GM18868 (cell line): Measurements from ENCODE around the gene SH3BP1.

Experiments
- ATAC-seq: cut with Tn5 transposase; IDR thresholded peaks from one replicate; pipeline ENCODE4 v1.9.1; 2021; ENCODE audit warnings: mild to moderate bottlenecking, moderate library complexity; ENCODE audit not compliant: unreplicated experiment

The SH3BP1 gene

DNA sequence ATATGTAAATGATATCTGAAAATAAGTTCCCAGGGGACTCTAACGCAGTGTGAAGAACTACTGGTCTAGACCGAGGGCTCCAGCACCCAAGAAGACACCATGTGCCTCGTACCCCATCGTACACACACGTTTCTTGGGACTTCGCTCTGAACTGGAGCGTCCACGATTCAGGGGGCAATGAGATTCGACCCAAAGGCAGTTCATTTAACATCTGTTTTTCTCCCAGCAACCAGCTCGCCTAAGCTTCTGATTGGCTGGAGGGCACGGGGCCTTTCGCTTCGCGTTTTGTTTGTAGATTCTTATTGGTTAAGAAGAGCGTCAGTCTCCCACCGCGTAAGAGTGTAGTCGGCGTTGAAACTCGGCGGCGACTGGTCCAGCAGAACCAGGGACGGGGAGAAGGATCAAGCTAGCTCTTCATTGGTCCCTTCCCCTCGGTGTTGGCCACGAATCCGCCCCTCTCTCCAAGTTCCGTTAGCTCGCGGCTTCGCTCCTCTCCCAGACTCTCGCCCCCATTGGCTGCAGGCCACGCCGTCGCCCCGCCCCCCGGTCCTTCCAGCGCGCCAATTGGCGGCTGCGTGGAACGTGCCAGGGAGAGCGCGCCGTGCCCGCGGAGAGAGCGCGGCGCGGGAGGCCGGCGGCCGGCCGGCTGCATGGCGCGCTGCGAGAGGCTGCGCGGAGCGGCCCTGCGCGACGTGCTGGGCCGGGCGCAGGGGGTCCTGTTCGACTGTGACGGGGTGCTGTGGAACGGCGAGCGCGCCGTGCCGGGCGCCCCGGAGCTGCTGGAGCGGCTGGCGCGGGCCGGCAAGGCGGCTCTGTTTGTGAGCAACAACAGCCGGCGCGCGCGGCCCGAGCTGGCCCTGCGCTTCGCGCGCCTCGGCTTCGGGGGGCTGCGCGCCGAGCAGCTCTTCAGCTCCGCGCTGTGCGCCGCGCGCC lies 18.9 kb downstream of the SH3BP1 start, which contains the start of gene PDXP:
Gene PDXP (plus strand): TSS at position 591 of the 933 bp plus-strand sequence. CDS start 60 bp downstream, at position 651.
- ATAC-seq, result peak; percentile 87

GRCh38 chr22:37659066-37659896 lies 19.8 kb downstream of the SH3BP1 start:
- ATAC-seq, result peak; percentile 2

DNA sequence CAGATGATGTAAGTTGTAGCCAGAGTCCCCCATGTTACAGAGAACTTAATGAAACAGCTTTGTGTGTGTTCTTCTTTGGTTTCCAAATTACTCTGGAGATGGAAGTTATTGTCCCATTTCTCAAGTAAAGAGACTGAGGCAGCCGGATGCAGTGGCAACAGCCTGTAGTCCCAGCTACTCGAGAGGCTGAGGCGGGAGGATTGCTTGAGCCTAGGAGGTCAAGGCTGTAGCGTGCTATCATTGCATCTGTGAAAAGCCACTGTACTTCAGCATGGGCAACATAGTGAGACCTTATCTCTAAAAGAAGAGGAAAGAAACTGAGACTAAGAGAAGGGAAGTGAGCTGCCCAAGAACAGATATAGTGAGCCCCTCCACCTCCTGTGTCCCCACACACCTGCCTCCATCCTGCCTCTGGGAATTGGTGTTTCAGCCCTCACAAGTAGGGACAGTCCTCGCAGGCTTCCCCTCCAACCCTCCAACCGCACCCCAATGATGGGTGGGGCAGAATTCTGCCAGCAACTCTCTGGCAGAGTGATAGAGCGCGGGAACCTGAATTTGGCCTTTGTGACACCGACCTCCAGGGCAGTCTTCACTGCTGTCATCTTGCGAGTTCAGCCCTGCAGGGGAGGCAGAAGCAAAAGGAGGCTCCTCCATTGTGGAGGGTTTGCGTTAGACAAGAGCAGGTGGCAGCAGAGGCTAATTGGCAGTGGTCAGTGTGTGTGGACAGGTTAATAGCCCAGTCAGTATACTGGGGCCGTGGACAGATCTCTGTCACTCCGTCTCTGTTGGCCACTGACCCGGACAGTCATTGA lies 20.6 kb downstream of the SH3BP1 start:
- no peak for ATAC-seq

- no peak for ATAC-seq
These were observed 21.2 kb downstream of the SH3BP1 start for GRCh38 chr22:37660709-37661045.

GRCh38 chr22:37661160-37661924 lies 21.9 kb downstream of the SH3BP1 start:
- ATAC-seq, result no peak

GRCh38 chr22:37662039-37662438 lies 22.6 kb downstream of the SH3BP1 start:
- ATAC-seq, result no peak

- ATAC-seq, result no peak
These were observed 24.2 kb downstream of the SH3BP1 start for GRCh38 chr22:37663521-37664140.

- ATAC-seq, result no peak
These were observed 25.0 kb downstream of the SH3BP1 start for GRCh38 chr22:37664249-37665101.

DNA sequence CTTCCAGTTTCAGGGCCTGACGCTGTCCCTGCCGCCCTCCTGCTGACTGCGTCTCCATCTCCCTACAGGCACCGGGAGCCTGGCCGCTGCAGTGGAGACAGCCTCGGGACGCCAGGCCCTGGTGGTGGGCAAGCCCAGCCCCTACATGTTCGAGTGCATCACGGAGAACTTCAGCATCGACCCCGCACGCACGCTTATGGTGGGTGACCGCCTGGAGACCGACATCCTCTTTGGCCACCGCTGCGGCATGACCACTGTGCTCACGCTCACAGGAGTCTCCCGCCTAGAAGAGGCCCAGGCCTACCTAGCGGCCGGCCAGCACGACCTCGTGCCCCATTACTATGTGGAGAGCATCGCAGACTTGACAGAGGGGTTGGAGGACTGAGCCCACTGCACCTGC lies 26.0 kb downstream of the SH3BP1 start:
- ATAC-seq, result no peak

- no peak for ATAC-seq
These were observed 30.1 kb downstream of the SH3BP1 start for GRCh38 chr22:37669586-37669985.

DNA sequence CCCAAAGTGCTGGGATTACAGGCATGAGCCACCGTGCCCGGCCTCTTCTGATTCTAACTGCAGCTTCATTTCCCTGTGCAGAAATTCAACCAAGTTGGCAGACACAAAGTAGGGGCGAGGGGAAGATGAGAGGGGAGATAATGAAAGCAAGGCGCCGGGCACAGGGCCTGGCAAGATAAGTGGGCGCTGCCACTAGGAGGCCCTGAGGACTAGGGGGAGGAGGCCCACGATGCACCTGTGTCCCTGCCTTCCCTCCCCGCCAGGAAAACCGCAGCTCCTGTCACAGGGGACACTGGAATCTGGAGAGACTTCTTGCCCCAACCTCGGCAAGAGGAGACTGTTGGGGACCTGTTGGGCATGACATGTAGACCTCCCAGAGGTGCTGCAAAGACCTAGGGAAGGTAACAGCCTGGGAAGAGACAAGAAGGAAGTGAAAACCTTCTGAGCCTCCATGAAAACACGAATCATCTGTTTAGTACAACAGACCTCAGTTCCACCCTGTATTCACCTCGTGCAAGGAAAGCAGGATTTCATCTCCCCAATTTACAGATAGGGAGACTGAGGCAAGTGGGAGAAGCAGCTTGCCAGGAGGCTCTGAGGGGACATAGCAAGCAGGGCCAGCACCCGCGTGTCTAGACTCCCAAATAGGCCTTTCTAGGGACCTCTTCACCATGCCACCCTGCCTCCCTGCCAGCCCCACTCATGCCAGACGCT lies 32.9 kb downstream of the SH3BP1 start:
- no peak for ATAC-seq

GRCh38 chr22:37672920-37673455 lies 33.5 kb downstream of the SH3BP1 start:
- no peak for ATAC-seq

DNA sequence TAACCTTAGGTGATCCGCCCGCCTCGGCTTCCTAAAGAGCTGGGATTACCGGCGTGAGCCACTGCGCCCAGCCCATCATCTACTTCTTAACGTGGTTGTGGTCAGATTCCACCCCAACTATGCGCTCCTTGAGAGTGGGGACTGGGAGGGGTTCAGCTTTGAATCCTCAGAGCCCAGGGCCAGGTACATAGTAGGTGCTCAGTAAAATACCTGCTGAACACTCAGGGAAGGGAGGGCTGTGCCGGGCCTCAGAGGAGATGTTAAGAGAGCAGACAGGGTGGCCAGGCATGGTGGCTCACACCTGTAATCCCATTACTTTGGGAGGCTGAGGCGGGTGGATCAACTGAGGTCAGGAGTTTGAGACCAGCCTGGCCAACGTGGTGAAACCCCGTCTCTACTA lies 34.8 kb downstream of the SH3BP1 start:
- ATAC-seq, result no peak

- peak; percentile 65 for ATAC-seq
These were observed 35.8 kb downstream of the SH3BP1 start, which contains the start of gene LGALS1 for GRCh38 chr22:37674951-37675929. TSS of gene LGALS1 (plus strand) at chr22:37675636. CDS start at chr22:37675703, 67 bp downstream.

- ATAC-seq, result no peak
These were observed 36.7 kb downstream of the SH3BP1 start for GRCh38 chr22:37675930-37676735.
